Fibroblast of upper back skin (primary cell): ENCODE measurements around the gene TM9SF2.
A peak's percentile ranks its signal among the peaks of the same experiment; 100 is the strongest.

ENCODE experiments used
- DNase-seq: peaks from one replicate; pipeline ENCODE4 v3.0.0-alpha.2; 2013

The TM9SF2 gene

DNA sequence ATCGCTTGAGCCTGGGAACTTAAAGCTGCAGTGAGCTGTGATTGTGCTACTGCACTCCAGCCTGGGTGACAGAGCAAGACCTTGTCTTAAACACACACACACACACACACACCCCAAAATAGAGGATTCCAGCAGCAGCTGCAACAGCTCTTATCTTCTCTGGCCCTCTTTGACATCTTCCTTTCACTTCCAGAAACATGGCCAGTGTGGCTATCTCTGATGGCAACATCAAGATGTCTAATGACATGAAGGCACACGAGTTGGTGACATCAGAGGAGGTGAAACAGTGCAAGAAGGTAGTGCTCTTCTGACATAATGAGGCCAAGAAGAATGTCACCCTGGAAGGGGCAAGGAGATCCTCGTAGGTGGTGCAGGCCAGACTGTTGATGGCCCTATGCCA, 81.2 kb downstream of the TM9SF2 start:
- no peak for DNase-seq

DNA sequence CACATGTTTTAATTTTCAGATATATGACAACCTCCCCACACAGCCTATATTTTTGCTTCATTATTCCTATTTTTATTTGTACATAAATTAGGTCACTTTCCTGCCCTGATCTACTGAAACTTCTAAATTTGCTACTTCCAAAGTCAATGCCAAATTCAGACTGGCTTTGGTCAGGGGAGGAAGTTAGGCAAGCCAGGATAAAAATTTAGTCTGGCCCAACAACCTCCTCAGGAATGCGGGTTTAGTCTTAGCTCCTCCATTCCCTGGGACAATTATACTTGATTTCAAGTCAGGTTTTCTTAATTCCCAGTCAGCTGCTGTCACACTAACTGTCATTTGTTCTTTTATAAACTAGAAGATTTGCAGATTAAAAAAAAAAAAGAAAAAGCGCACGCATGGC, 84.3 kb downstream of the TM9SF2 start:
- DNase-seq, result peak; percentile 8

DNA sequence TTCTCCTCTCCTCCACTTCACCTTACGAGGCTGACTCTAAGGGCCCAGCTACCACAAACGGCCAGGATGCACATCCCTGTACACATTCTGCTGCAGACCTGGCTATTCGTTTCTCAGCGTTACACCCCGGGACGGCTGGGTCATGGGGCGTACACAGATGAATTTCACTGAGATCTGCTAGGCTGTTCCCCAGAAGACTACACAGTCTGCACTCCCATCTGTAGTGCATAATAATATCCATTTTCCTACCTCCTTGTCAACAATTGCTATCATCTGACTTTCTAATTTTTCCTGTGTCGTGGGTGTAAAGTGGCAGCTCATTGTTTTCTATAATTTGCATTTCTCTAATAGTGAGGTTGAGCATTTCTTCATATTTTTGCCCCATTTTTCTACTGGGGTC, 85.7 kb downstream of the TM9SF2 start:
- DNase-seq, result no peak

DNA sequence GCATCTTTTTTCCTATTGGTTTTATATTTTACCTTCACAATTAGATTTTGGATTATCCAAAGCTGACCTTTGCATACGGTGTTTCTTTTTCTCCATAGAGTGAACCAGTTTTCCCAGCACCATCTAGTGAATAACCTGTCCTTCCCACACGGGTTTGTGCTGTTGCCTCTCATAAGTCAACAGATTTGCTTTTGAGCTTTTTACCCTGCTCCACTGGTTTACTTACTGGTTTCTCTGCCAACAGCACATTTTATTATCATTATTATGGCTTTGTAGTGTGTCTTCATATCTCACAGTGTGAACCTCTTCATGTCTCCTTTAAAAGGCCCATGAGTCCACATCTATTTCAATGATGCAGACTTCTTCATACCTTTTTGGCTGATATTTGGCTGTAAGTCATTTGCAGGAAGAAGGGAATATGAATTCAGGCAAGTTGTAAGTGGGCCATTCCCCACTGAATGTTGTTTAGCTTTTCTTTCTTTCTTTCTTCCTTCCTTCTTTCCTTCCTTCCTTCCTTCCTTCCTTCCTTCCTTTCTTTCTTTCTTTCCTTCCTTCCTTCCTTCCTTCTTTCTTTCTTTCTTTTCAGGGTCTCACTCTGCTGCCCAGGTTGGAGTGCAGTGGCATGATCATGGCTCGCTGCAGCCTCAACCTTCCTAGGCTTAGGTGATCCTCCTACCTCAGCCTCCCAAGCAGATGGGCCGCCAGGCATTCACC, 86.8 kb downstream of the TM9SF2 start:
- DNase-seq, result no peak

DNA sequence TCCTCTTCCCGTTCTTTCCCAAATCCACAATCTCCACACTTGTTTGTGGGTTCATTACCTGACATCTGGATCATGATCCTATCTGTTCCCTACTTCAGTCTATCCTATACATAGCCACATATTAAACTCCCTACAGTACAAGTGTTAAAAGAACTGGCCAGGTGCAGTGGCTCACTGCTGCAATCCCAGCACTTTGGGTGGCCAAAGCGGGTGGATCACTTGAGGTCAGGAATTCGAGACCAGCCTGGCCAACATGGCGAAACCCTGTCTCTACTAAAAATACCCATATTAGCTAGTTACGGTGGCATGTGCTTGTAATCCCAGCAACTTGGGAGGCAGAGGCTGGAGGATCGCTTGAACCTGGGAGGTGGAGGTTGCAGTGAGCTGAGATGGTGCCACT, 88.3 kb downstream of the TM9SF2 start:
- no peak for DNase-seq

DNA sequence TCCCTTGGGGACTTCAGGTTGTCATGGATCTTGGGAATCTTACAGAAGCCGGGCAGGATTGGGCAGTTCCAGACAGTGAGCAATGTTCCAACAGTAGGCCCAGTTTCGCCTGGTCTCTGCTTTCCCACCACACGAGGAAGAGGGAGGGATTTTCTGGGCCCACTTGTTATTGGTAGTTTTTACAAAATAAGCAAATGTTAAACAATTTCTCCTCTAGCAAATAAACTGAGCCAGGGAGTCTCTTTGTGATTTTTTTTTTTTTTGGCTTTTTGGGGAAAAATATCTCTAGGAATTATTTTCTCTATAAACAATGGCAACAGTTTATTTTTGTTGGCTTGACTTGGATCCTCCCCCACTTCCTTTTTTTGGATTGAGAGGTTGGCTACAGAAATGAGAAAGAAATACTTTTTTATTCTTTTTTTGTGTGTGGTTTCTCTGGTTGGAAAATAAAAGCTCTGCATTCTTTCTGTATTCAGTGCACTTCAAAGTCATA, 89.3 kb downstream of the TM9SF2 start:
- DNase-seq, result peak; percentile 11

DNA sequence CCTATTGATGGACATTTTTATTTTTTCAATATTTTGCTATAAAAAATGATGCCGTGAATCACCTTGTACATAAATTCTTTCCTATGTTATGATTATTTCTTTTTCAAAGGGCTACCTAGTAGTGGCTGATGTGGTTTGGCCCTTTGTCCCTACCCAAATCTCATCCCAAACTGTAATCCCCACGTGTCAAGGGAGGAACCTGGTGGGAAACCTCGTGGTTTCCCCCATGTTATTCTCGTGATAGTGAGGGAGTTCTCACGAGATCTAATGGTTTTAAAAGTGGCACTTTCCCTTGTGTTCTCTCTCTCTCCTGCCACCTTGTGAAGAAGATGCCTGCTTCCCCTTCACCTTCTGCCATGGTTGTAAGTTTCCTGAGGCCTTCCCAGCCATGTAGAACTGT, 94.9 kb downstream of the TM9SF2 start:
- DNase-seq, result no peak

DNA sequence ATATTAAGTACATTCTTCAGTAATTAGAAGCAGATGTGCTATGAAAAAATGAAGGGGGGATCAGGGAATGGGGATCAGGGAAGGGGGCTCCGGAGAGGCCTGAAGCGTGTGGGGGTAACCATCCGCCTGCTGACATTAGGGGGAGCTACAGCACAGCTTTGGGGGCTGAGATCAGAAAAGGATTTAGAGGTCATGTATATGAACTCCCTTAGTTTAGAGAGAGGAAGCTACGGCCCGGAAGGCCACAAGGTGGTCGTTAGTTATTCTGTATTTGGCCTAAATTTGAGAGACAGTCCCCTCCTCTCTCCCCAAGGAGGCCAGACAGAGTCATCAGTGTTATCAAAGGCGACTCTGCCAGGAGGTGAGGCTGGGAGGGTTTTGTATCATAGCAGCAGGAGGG, 99.0 kb downstream of the TM9SF2 start:
- no peak for DNase-seq

DNA sequence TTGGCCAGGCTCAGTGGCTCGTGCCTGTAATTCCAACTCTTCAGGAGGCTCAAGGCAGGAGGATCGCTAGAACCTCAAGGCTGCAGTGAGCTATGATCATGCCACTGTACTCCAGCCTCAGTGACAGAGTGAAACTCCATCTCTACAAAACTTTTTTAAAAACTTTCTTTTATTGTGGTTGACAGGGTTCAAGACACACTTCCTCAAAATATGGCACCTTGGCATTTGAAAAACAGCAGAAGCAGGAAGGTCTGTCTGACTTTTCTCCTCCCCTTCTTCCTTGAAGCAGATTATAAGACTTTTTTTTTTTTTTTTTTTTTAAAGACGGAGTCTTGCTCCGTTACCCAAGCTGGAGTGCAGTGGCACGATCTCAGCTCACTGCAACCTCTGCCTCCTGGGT, 100.3 kb downstream of the TM9SF2 start:
- DNase-seq, result no peak

DNA sequence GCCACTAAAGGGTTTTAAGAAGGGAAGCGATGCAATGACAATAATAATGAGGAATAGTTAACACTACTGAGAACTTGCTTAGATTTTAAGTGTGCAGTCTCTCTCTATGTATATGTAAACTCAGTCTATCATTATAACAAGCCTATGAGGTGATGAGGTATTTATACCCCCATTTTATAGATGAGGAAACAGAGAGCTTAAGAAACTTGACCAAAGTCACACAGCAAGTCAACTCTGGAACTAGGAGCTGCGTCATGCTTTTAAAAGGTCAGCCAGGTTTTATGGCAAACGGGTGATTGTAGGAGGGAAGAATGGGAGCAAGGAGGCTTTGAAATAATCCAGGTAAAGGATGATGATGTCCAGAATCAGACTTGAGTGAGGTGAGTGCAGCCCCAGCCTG, 103.4 kb downstream of the TM9SF2 start:
- DNase-seq, result no peak

DNA sequence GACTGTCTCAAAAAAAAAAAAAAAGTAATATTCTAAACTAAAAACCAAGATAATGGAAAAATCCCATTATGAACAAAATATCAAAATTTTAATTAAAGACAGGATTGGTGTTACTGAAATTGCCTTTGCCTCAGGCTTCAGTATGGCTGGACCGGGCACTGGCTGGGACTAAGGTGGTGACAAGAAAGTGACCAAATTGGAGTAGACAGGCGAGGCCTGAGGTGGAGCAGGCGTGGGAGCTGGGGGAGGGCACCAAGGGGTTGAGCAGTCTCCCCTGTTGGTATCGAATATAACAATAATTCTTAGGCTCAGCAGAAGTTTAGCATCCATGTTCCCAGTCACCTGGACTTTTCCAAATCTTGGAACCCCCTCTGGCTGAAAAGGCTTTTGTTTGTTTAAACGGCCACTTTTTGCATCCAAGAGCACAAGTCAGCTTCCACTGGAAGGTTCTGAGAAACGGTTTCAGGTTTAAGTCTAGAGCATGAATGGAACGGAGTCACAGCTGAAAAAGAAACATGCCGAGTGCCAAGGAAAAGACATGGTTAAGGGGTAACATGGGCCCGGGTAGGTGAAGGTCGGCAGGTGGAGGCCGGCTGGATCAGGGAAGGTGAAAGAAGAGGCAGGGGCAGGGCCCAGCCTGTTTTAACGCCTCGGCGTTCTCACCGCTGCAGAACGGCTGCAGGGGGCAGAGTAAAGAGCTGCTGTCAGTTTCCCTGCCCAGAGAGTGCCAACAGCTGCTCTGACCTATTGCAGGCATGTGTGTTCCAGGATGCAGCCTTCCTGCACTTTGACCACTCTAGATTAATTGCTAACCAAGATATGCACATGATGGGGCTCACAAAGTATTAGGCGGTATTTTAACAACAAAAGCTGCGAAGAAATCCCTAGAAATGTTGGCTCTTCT, 104.4 kb downstream of the TM9SF2 start:
- peak; percentile 21 for DNase-seq

DNA sequence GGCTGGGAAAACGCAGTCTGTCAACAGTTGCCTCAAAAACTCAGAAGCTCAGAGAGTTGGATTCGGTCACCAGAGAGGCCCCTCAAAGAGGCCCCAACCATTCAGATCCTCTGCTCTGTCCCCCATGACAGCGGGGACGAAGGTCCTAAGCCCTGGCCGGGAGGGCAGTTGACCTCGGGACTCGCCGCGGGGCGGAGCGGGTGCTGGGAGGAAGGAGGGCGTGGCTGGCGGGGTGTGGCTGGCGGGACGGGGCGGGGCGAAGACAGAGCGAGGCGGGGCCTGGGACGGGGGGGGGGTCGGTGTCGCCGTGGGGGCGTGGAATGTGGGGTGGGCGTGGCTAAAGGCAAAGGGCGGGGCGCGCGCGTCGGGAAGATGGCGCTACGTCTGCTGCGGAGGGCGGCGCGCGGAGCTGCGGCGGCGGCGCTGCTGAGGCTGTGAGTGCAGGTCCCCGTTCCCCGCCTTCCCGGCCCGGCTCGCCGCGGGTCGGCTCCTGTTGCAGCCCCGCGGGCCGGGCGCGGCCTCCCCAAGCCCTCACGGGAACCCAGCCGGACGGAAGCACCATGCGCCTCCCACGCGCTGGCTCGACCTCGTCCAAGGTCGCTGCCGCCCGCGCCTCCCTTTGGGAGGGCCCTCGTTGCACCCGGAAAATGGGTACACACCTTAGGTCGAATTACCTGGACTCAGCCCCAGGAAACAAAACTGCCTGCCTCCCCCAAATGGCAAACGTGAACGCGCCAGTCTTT, 105.2 kb downstream of the TM9SF2 start, which contains the start of gene CLYBL:
Gene CLYBL, plus strand, starts transcription at position 367 of the 743 bp plus-strand sequence.
- DNase-seq, result peak; percentile 80

DNA sequence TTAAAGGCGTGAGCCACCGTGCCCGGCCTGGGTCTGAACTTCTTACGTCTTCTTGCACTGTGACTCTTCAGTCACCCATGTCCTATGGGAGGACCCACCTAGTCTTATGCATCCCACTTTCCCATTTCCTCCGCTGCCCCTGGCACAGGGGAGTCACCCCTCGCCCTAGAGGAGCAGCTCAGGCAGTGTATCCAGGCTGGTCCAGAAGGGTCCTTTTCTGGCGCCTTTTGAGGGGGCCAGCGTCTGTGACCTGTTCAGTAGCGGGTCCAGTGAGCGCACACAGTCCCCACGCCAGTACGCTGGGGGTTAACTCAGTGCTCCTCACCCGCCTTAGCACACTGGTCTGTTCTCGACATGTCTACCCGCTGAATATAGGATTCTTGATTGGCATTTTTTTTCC, 107.1 kb downstream of the TM9SF2 start:
- no peak for DNase-seq

DNA sequence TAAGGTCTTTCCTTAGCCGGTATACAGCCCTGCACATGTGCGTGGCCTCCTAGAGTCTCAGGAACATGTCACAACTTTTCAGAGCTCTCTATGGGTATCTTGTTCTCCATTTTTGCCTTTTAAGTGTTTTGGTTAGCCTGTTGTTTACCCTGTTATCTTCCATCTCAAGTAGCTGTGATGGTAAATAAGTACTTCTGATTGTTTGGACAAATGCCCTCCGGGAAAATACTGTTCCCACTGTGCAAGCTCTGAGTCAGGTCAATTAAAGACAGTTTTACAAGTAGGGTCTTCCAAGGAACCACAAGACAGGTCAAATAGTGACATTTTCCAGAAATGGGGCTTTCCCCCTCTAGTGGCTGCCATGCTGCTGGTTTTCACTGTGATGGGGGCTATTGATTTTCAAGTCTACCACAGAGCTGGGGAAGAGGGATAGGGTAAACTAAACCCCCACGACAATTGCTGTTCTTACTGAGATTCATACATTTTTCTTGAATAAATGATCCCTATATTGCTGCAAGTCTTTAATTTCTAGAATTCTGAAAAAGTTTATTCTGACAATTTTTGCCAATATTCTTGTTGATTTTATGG, 109.5 kb downstream of the TM9SF2 start:
- DNase-seq, result no peak
